Measurements from ENCODE around the gene HNRNPD. TPM values are rescaled to one million over a fixed set of nuclear protein-coding genes. Genes with fewer than 3 reads are reported as not detected.

The HNRNPD gene
- total and polyA plus RNA-seq, 2 of the 13 experiments (the other 11 are each of a cell fraction or from before 2014, with no cell fraction given): 64.0 to 69.7 TPM

- no peak for TF ChIP-seq ZBTB40 (IDR thresholded peaks at IDR 0.05)
- no peak; the same call in 1 of the 2 replicates for TF ChIP-seq ZBTB40 (CRISPR knock-in tag; IDR thresholded peaks at IDR 0.05)
- TF ChIP-seq NFIC (IDR thresholded peaks at IDR 0.05; ENCODE audit: low read length): peak; percentile 24; the same call in 1 of the 2 replicates
- 0 out of 2 replicates have a peak, but pooled peaks have one; percentile 22 for TF ChIP-seq ZNF703 (CRISPR knock-in tag; IDR thresholded peaks at IDR 0.05; ENCODE audit: borderline replicate concordance)
- no peak; the same call in 1 of the 2 replicates for TF ChIP-seq ZNF670 (CRISPR knock-in tag; IDR thresholded peaks at IDR 0.05; ENCODE audit: borderline replicate concordance)
- TF ChIP-seq ZSCAN21 (CRISPR knock-in tag; IDR thresholded peaks at IDR 0.05; ENCODE audit: borderline replicate concordance): peak; percentile 42; the same call in 1 of the 2 replicates
- TF ChIP-seq ZNF616 (CRISPR knock-in tag; IDR thresholded peaks at IDR 0.05; ENCODE audit: low read depth): 0 out of 2 replicates have a peak, but pooled peaks have one; percentile 23
- no peak for TF ChIP-seq KIAA2018 (CRISPR knock-in tag; IDR thresholded peaks at IDR 0.05; ENCODE audit: borderline replicate concordance)
- 0 out of 2 replicates have a peak, but pooled peaks have one; percentile 37 for TF ChIP-seq ZNF878 (CRISPR knock-in tag; IDR thresholded peaks at IDR 0.05)
Measured at GRCh38 chr4:82373486-82373815, 340 bp downstream of the HNRNPD start (continued).

Data from HepG2 (cell line).